SU-DHL-6 (cell line): ENCODE results near the gene AUH.
"Not testable (repeated sequence)": the region's sequence is repeated elsewhere in the genome, so short reads cannot be mapped to it uniquely, and the experiment has no call there.

Experiments
- H2AFZ ChIP-seq: fragments of 200-600 bp; sonication (generic); 2 replicates; pipeline ENCODE4 v1.6.1; 2014; ENCODE audit warnings: low read depth, mild to moderate bottlenecking, moderate library complexity, mixed read lengths, antibody characterized with exemption, low read length; ENCODE audit not compliant: severe bottlenecking
- H3F3A ChIP-seq: fragments of 200-600 bp; shearing (Covaris generic); 2 replicates; pipeline ENCODE4 v1.6.0; 2016; ENCODE audit warnings: antibody characterized with exemption, mild to moderate bottlenecking; ENCODE audit not compliant: insufficient read depth
- H3K27ac ChIP-seq: fragments of 200-600 bp; sonication (generic); 2 replicates; pipeline ENCODE4 v1.5.1; 2016; ENCODE audit warnings: low read depth, mild to moderate bottlenecking, low read length, moderate library complexity, mixed read lengths
- H3K27me3 ChIP-seq: fragments of 200-600 bp; sonication (generic), shearing (Covaris generic); 2 replicates; pipeline ENCODE4 v1.6.0; 2014; ENCODE audit warnings: mild to moderate bottlenecking, low read length
- H3K36me3 ChIP-seq: fragments of 200-600 bp; sonication (generic); 2 replicates; pipeline ENCODE4 v1.6.1; 2014; ENCODE audit warnings: mild to moderate bottlenecking, low read length, mixed read lengths
- H3K4me2 ChIP-seq: fragments of 300-600, 200-600 bp; shearing (Covaris generic), sonication (generic); 2 replicates; pipeline ENCODE4 v1.6.0; 2014; ENCODE audit warnings: low read length, low read depth, mild to moderate bottlenecking; ENCODE audit not compliant: poor library complexity, severe bottlenecking
- H3K4me3 ChIP-seq: fragments of 200-600 bp; sonication (generic); 2 replicates; pipeline ENCODE4 v1.5.1; 2014; ENCODE audit warnings: antibody characterized with exemption, low read length, mild to moderate bottlenecking, mixed read lengths; ENCODE audit not compliant: insufficient read depth, poor library complexity, severe bottlenecking
- H3K79me2 ChIP-seq: fragments of 200-600 bp; sonication (generic); 2 replicates; pipeline ENCODE4 v1.6.1; 2014; ENCODE audit warnings: mild to moderate bottlenecking, low read length, moderate library complexity; ENCODE audit not compliant: insufficient read depth
- H3K9ac ChIP-seq: fragments of 200-600 bp; sonication (generic); 2 replicates; pipeline ENCODE4 v1.7.0; 2014; ENCODE audit warnings: mild to moderate bottlenecking, low read length
- H3K9me2 ChIP-seq: fragments of 200-600 bp; sonication (generic); replicated peaks from 2 replicates; pipeline ENCODE4 v1.6.1; 2014; ENCODE audit warnings: low read length; ENCODE audit not compliant: insufficient read depth
- H3K9me3 ChIP-seq: fragments of 200-600 bp; sonication (generic); 2 replicates; pipeline ENCODE4 v1.6.1; 2014; ENCODE audit warnings: low read length, mixed read lengths; ENCODE audit not compliant: insufficient read depth
- H4K20me1 ChIP-seq: fragments of 200-600 bp; sonication (generic); 2 replicates; pipeline ENCODE4 v1.6.1; 2014; ENCODE audit warnings: low read depth, mild to moderate bottlenecking, antibody characterized with exemption, low read length, moderate library complexity, mixed read lengths
- EZH2phosphoT487 ChIP-seq: fragments of 200-600 bp; sonication (generic), shearing (Covaris generic); conservative IDR thresholded peaks from 2 replicates; pipeline ENCODE4 v1.6.1; 2018; ENCODE audit warnings: mild to moderate bottlenecking, antibody characterized with exemption, low read length, moderate library complexity, mixed read lengths
- TF ChIP-seq, protein P1 (sequence below): fragments of 200-600 bp; sonication (generic); IDR thresholded peaks from one replicate; pipeline ENCODE4 v1.5.1; 2017; ENCODE audit warnings: antibody characterized with exemption, mild to moderate bottlenecking, low read length, moderate library complexity; ENCODE audit not compliant: insufficient read depth, poor library complexity, severe bottlenecking

Gene AUH

DNA sequence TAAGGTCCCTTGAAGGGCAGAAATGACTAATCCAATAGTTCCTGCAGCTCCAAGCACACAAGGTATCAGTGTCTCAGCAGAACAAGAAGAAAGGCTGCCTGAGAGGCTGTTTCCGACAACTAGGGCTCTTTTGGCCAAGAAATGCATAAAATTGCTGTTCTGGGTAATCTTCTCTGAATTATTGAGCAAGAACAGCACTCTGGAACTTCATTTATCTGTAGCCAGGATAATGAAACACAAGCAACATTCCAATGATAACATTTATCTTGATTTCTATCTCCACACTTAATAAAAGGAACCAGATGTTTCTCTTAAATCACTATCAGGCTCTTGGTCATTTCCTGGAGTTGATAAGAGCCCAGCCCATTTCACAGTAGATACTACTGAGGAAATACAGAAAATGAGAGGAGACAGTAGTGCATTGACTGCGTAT is 17.0 kb upstream of the AUH start:
- H3K9ac ChIP-seq: no peak overlapping the region
- H3K9me3 ChIP-seq: no peaks in the 10 kb centered on the region
- no peaks in the 10 kb centered on the region for H3K27me3 ChIP-seq
- H3K79me2 ChIP-seq: no peaks in the 10 kb centered on the region
- H4K20me1 ChIP-seq: no peaks in the 10 kb centered on the region
- no peaks in the 10 kb centered on the region for H3F3A ChIP-seq
- no peak overlapping the region for H3K4me3 ChIP-seq
- H2AFZ ChIP-seq: no peak overlapping the region
- H3K27ac ChIP-seq: no peak overlapping the region
- no peak for TF ChIP-seq EZH2phosphoT487
- TF ChIP-seq, protein P1, sequence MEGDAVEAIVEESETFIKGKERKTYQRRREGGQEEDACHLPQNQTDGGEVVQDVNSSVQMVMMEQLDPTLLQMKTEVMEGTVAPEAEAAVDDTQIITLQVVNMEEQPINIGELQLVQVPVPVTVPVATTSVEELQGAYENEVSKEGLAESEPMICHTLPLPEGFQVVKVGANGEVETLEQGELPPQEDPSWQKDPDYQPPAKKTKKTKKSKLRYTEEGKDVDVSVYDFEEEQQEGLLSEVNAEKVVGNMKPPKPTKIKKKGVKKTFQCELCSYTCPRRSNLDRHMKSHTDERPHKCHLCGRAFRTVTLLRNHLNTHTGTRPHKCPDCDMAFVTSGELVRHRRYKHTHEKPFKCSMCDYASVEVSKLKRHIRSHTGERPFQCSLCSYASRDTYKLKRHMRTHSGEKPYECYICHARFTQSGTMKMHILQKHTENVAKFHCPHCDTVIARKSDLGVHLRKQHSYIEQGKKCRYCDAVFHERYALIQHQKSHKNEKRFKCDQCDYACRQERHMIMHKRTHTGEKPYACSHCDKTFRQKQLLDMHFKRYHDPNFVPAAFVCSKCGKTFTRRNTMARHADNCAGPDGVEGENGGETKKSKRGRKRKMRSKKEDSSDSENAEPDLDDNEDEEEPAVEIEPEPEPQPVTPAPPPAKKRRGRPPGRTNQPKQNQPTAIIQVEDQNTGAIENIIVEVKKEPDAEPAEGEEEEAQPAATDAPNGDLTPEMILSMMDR: no peak
- H3K4me2 ChIP-seq: no peak overlapping the region
- H3K9me2 ChIP-seq: no peaks in the 10 kb centered on the region
- no peaks in the 10 kb centered on the region for H3K36me3 ChIP-seq

GRCh38 chr9:91378054-91378453 is 16.3 kb upstream of the AUH start:
- H3K4me3 ChIP-seq, H3K9me3 ChIP-seq, H3K27ac ChIP-seq, H3K9me2 ChIP-seq, H3K36me3 ChIP-seq, H3K9ac ChIP-seq, H3K79me2 ChIP-seq, H3F3A ChIP-seq, H3K27me3 ChIP-seq, H2AFZ ChIP-seq, H3K4me2 ChIP-seq, H4K20me1 ChIP-seq: not testable (repeated sequence)

DNA sequence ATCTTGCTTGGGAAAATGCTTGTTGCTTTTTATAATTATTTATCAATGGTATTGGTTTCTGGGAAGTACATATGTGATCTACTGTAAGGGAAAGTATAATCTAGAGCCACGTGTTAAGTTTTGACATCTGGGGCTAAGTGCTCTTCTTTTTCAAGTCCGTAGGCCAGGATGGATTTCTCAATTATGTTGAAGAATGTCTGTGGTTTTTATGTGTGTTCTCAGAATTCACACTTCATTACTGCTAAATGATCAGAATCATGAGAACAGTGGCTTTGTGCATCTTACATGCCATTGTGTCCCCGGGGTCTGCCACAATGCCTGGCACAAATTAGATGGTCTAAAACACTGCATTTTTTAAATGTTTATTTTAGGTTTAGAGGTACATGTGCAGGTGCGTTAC is 14.5 kb upstream of the AUH start:
- TF ChIP-seq, protein P1: no peak
- no peak for TF ChIP-seq EZH2phosphoT487
- H3K4me2 ChIP-seq: no peak overlapping the region
- H3F3A ChIP-seq: no peaks in the 10 kb centered on the region

DNA sequence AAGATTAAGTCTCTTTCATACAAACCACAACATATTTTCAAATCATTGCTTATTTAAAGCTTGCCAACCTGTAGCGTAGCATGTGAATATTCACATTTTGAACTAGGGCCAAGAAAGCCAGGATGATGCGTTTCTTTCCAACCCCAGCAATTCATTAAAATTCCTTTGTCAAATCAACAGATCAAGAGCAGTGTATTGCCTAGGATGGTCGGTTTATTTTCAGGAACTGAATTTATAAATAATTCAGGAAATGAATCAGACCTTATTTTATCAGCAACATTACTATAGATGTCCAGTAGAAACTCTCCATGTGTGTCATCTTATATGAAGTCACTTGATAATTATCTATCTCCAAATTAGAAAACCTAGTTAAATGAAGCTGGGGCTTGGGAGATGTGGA is 13.2 kb upstream of the AUH start:
- H3K4me3 ChIP-seq: no peak overlapping the region
- no peaks in the 10 kb centered on the region for H3K36me3 ChIP-seq
- no peak overlapping the region for H3K4me2 ChIP-seq
- no peak overlapping the region for H2AFZ ChIP-seq
- no peaks in the 10 kb centered on the region for H3K79me2 ChIP-seq
- no peak overlapping the region for H3K27ac ChIP-seq
- H3K9ac ChIP-seq: no peak overlapping the region
- no peaks in the 10 kb centered on the region for H3K9me2 ChIP-seq
- no peaks in the 10 kb centered on the region for H4K20me1 ChIP-seq
- H3K27me3 ChIP-seq: no peaks in the 10 kb centered on the region
- no peaks in the 10 kb centered on the region for H3F3A ChIP-seq
- no peaks in the 10 kb centered on the region for H3K9me3 ChIP-seq
- no peak for TF ChIP-seq EZH2phosphoT487
- TF ChIP-seq, protein P1: no peak

More for the DNA sequence above, 14.5 kb upstream of the AUH start:
- H3K9me2 ChIP-seq: no peaks in the 10 kb centered on the region
- H3K79me2 ChIP-seq: no peaks in the 10 kb centered on the region
- no peaks in the 10 kb centered on the region for H3K9me3 ChIP-seq
- H4K20me1 ChIP-seq: no peaks in the 10 kb centered on the region
- no peak overlapping the region for H2AFZ ChIP-seq
- H3K27me3 ChIP-seq: no peaks in the 10 kb centered on the region
- no peak overlapping the region for H3K27ac ChIP-seq
- H3K36me3 ChIP-seq: no peaks in the 10 kb centered on the region
- no peak overlapping the region for H3K4me3 ChIP-seq
- H3K9ac ChIP-seq: no peak overlapping the region
